HEK293 (cell line): ENCODE results near the gene ATAT1.

Experiments
- BCL11B ChIP-seq: fragments of 450-650 bp; formaldehyde crosslinking; IDR thresholded peaks from 2 replicates; pipeline ENCODE4 v1.5.1; 2016; ENCODE audit warnings: low read depth, missing biosample characterization, missing genetic modification characterization
- GLI2 ChIP-seq: fragments of 450-650 bp; formaldehyde crosslinking; IDR thresholded peaks from 2 replicates; pipeline ENCODE4; 2017; ENCODE audit warnings: missing biosample characterization, missing genetic modification characterization, low read depth, borderline replicate concordance
- HOXA7 ChIP-seq: sonication (generic); formaldehyde crosslinking; IDR thresholded peaks from 2 replicates; pipeline ENCODE4 v1.8.1; 2022; ENCODE audit warnings: missing genetic modification reagents, borderline replicate concordance
- HOXC10 ChIP-seq: sonication (generic); formaldehyde crosslinking; IDR thresholded peaks from 2 replicates; pipeline ENCODE4 v1.8.1; 2023; ENCODE audit warnings: mild to moderate bottlenecking, missing genetic modification reagents
- KLF16 ChIP-seq: fragments of 450-650 bp; formaldehyde crosslinking; IDR thresholded peaks from 2 replicates; pipeline ENCODE4 v1.5.1; 2017; ENCODE audit warnings: missing biosample characterization, missing genetic modification characterization
- MZF1 ChIP-seq: fragments of 450-650 bp; formaldehyde crosslinking; IDR thresholded peaks from 2 replicates; pipeline ENCODE4 v1.5.1; 2017; ENCODE audit warnings: missing biosample characterization, missing genetic modification characterization, borderline replicate concordance
- OSR2 ChIP-seq: fragments of 450-650 bp; formaldehyde crosslinking; IDR thresholded peaks from 2 replicates; pipeline ENCODE4 v1.5.1; 2016; ENCODE audit warnings: missing biosample characterization, missing genetic modification characterization
- OVOL3 ChIP-seq: fragments of 450-650 bp; formaldehyde crosslinking; IDR thresholded peaks from 2 replicates; pipeline ENCODE4 v1.5.1; 2016; ENCODE audit warnings: missing biosample characterization, missing genetic modification characterization
- ZBTB10 ChIP-seq: fragments of 450-650 bp; formaldehyde crosslinking; IDR thresholded peaks from 2 replicates; pipeline ENCODE4 v1.5.1; 2016; ENCODE audit warnings: missing biosample characterization, missing genetic modification characterization
- ZBTB11 ChIP-seq: fragments of 450-650 bp; formaldehyde crosslinking; conservative IDR thresholded peaks from 2 replicates; pipeline ENCODE4 v1.5.1; 2016; ENCODE audit warnings: low read depth, missing biosample characterization, missing genetic modification characterization
- ZBTB17 ChIP-seq: fragments of 450-650 bp; formaldehyde crosslinking; IDR thresholded peaks from 2 replicates; pipeline ENCODE4 v1.5.1; 2016; ENCODE audit warnings: missing biosample characterization, missing genetic modification characterization
- ZBTB8A ChIP-seq: fragments of 450-650 bp; formaldehyde crosslinking; IDR thresholded peaks from 2 replicates; pipeline ENCODE4 v1.5.1; 2016; ENCODE audit warnings: missing biosample characterization, missing genetic modification characterization
- ZFP3 ChIP-seq: fragments of 450-650 bp; formaldehyde crosslinking; IDR thresholded peaks from 2 replicates; pipeline ENCODE4 v1.5.1; 2016; ENCODE audit warnings: low read depth, missing biosample characterization, missing genetic modification characterization
- ZNF2 ChIP-seq: fragments of 450-650 bp; formaldehyde crosslinking; IDR thresholded peaks from 2 replicates; pipeline ENCODE4 v1.5.1; 2016; ENCODE audit warnings: missing biosample characterization, missing genetic modification characterization
- ZNF202 ChIP-seq: fragments of 450-650 bp; formaldehyde crosslinking; IDR thresholded peaks from 2 replicates; pipeline ENCODE4 v1.5.1; 2016; ENCODE audit warnings: missing biosample characterization, missing genetic modification characterization, borderline replicate concordance
- ZNF223 ChIP-seq: fragments of 450-650 bp; formaldehyde crosslinking; IDR thresholded peaks from 2 replicates; pipeline ENCODE4 v1.5.1; 2016; ENCODE audit warnings: missing biosample characterization, missing genetic modification characterization
- ZNF239 ChIP-seq: fragments of 450-650 bp; formaldehyde crosslinking; IDR thresholded peaks from 2 replicates; pipeline ENCODE4 v1.5.1; 2016; ENCODE audit warnings: missing biosample characterization, missing genetic modification characterization
- ZNF266 ChIP-seq: fragments of 450-650 bp; formaldehyde crosslinking; IDR thresholded peaks from 2 replicates; pipeline ENCODE4 v1.5.1; 2016; ENCODE audit warnings: missing biosample characterization, missing genetic modification characterization, low read depth
- ZNF350 ChIP-seq: fragments of 450-650 bp; formaldehyde crosslinking; IDR thresholded peaks from 2 replicates; pipeline ENCODE4 v1.5.0; 2017; ENCODE audit warnings: missing biosample characterization, mild to moderate bottlenecking, missing genetic modification characterization
- ZNF37A ChIP-seq: fragments of 450-650 bp; IDR thresholded peaks from 2 replicates; pipeline ENCODE4 v1.5.1; 2018; ENCODE audit warnings: missing biosample characterization, missing genetic modification characterization
- ZNF404 ChIP-seq: fragments of 450-650 bp; formaldehyde crosslinking; IDR thresholded peaks from 2 replicates; pipeline ENCODE4 v1.5.1; 2017; ENCODE audit warnings: missing biosample characterization, missing genetic modification characterization
- ZNF423 ChIP-seq: fragments of 450-650 bp; formaldehyde crosslinking; IDR thresholded peaks from 2 replicates; pipeline ENCODE4 v1.5.1; 2016; ENCODE audit warnings: missing biosample characterization, missing genetic modification characterization
- ZNF501 ChIP-seq: fragments of 450-650 bp; formaldehyde crosslinking; IDR thresholded peaks from 2 replicates; pipeline ENCODE4 v1.5.1; 2016; ENCODE audit warnings: missing biosample characterization, missing genetic modification characterization
- ZNF548 ChIP-seq: fragments of 450-650 bp; formaldehyde crosslinking; IDR thresholded peaks from 2 replicates; pipeline ENCODE4 v1.5.1; 2016; ENCODE audit warnings: missing biosample characterization, missing genetic modification characterization
- ZNF585B ChIP-seq: fragments of 450-650 bp; formaldehyde crosslinking; IDR thresholded peaks from 2 replicates; pipeline ENCODE4 v1.5.1; 2016; ENCODE audit warnings: missing biosample characterization, missing genetic modification characterization
- ZNF600 ChIP-seq: fragments of 450-650 bp; formaldehyde crosslinking; IDR thresholded peaks from 2 replicates; pipeline ENCODE4 v1.5.1; 2016; ENCODE audit warnings: missing biosample characterization, missing genetic modification characterization
- ZNF626 ChIP-seq: fragments of 450-650 bp; sonication (Bioruptor Pico); formaldehyde crosslinking; IDR thresholded peaks from 2 replicates; pipeline ENCODE4 v1.5.1; 2018; ENCODE audit warnings: missing biosample characterization, missing genetic modification characterization, inconsistent platforms
- ZNF664 ChIP-seq: fragments of 450-650 bp; formaldehyde crosslinking; IDR thresholded peaks from 2 replicates; pipeline ENCODE4 v1.5.1; 2016; ENCODE audit warnings: missing biosample characterization, missing genetic modification characterization
- ZNF777 ChIP-seq: fragments of 450-650 bp; formaldehyde crosslinking; IDR thresholded peaks from 2 replicates; pipeline ENCODE4 v1.5.1; 2017; ENCODE audit warnings: missing biosample characterization, missing genetic modification characterization, borderline replicate concordance
- ZSCAN4 ChIP-seq: fragments of 450-650 bp; formaldehyde crosslinking; IDR thresholded peaks from 2 replicates; pipeline ENCODE4 v1.5.1; 2017; ENCODE audit warnings: missing biosample characterization, missing genetic modification characterization
- TF ChIP-seq, protein P1 (sequence below): fragments of 450-650 bp; formaldehyde crosslinking; IDR thresholded peaks from 2 replicates; pipeline ENCODE4 v1.5.1; 2016; ENCODE audit warnings: missing biosample characterization, missing genetic modification characterization
- TF ChIP-seq, protein P2 (sequence below): fragments of 450-650 bp; formaldehyde crosslinking; IDR thresholded peaks from 2 replicates; pipeline ENCODE4 v1.5.1; 2016; ENCODE audit warnings: missing biosample characterization, missing genetic modification characterization

ATAT1 gene

GRCh38 chr6:30686908-30687658 is 60.4 kb downstream of the ATAT1 start (continued):
- TF ChIP-seq ZBTB10 (tag by site-specific recombination) (peak; percentile 90; the same call in 1 of the 2 replicates), OVOL3 (tag by site-specific recombination) (no peak), ZNF548 (no peak), ZNF585B (tag by site-specific recombination) (no peak), KLF16 (tag by site-specific recombination) (no peak; the same call in 1 of the 2 replicates), ZNF223 (no peak), ZNF266 (tag by site-specific recombination) (peak; percentile 30; the same call in 1 of the 2 replicates), ZBTB8A (peak; percentile 61), ZBTB17 (tag by site-specific recombination) (no peak), ZNF2 (tag by site-specific recombination) (0 out of 2 replicates have a peak, but pooled peaks have one; percentile 28), ZNF600 (tag by site-specific recombination) (peak; percentile 65; the same call in 1 of the 2 replicates), ZNF423 (tag by site-specific recombination) (peak; percentile 95), ZNF202 (no peak), ZNF239 (tag by site-specific recombination) (no peak), ZNF777 (tag by site-specific recombination) (no peak), ZNF37A (tag by site-specific recombination) (no peak), HOXA7 (CRISPR knock-in tag) (no peak), HOXC10 (CRISPR knock-in tag) (no peak), MZF1 (tag by site-specific recombination) (no peak), BCL11B (tag by site-specific recombination) (0 out of 2 replicates have a peak, but pooled peaks have one; percentile 20), ZNF350 (tag by site-specific recombination) (no peak), ZNF404 (no peak), ZBTB11 (tag by site-specific recombination) (peak; percentile 67), OSR2 (tag by site-specific recombination) (no peak), ZFP3 (tag by site-specific recombination) (no peak; the same call in 1 of the 2 replicates), ZNF501 (tag by site-specific recombination) (peak; percentile 38; the same call in 1 of the 2 replicates), ZNF626 (tag by site-specific recombination) (no peak), ZNF664 (tag by site-specific recombination) (no peak), GLI2 (tag by site-specific recombination) (no peak), ZSCAN4 (tag by site-specific recombination) (peak; percentile 46; the same call in 1 of the 2 replicates)
- TF ChIP-seq, protein P1, sequence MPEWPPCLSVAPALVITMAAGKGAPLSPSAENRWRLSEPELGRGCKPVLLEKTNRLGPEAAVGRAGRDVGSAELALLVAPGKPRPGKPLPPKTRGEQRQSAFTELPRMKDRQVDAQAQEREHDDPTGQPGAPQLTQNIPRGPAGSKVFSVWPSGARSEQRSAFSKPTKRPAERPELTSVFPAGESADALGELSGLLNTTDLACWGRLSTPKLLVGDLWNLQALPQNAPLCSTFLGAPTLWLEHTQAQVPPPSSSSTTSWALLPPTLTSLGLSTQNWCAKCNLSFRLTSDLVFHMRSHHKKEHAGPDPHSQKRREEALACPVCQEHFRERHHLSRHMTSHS = no peak
- TF ChIP-seq, protein P2, sequence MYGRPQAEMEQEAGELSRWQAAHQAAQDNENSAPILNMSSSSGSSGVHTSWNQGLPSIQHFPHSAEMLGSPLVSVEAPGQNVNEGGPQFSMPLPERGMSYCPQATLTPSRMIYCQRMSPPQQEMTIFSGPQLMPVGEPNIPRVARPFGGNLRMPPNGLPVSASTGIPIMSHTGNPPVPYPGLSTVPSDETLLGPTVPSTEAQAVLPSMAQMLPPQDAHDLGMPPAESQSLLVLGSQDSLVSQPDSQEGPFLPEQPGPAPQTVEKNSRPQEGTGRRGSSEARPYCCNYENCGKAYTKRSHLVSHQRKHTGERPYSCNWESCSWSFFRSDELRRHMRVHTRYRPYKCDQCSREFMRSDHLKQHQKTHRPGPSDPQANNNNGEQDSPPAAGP = peak; percentile 91
